Hepatocyte (in vitro differentiated cells): ENCODE measurements around the gene ASCL1.

Experiments
- CTCF ChIP-seq: fragments of 200-600 bp; sonication (generic); IDR thresholded peaks from 2 replicates; pipeline ENCODE4 v1.5.1; 2016; ENCODE audit warnings: antibody characterized with exemption, mild to moderate bottlenecking; ENCODE audit not compliant: poor library complexity
- EZH2 ChIP-seq: fragments of 200-600 bp; sonication (generic); IDR thresholded peaks from 2 replicates; pipeline ENCODE4 v1.6.1; 2016; ENCODE audit warnings: antibody characterized with exemption, mild to moderate bottlenecking, borderline replicate concordance
- EZH2phosphoT487 ChIP-seq: fragments of 200-600 bp; sonication (generic); IDR thresholded peaks from one replicate; pipeline ENCODE4 v1.6.1; 2018; ENCODE audit warnings: antibody characterized with exemption, mild to moderate bottlenecking, low read depth, moderate library complexity; ENCODE audit not compliant: unreplicated experiment, severe bottlenecking

- TF ChIP-seq CTCF (no peak), EZH2phosphoT487 (no peak), EZH2 (no peak)
Measured at GRCh38 chr12:102973583-102973982, 16.1 kb downstream of the ASCL1 start.
